Esophagus squamous epithelium (tissue), 5 donors: ENCODE measurements around the gene TBC1D23. TPM values are rescaled to one million over a fixed set of nuclear protein-coding genes. Genes with fewer than 3 reads are reported as not detected.
"Not testable (repeated sequence)": the region's sequence is repeated elsewhere in the genome, so short reads cannot be mapped to it uniquely, and the experiment has no call there.

Source experiments
- DNase-seq: peaks from one replicate; lab custom pipeline; 2025; lab: John Stamatoyannopoulos, UW
- H3K27ac ChIP-seq, 4 donors: fragments of 200-600 bp; sonication (generic); one replicate each; pipeline ENCODE4 v1.5.1; 2016 to 2019; ENCODE audit warnings: mild to moderate bottlenecking in 1 of 4
- H3K27me3 ChIP-seq, 4 donors: fragments of 200-600 bp; sonication (generic); 1 replicate in 3 of 4; 2 replicates in 1 of 4; pipeline versions ENCODE4 v1.5.1 to v1.6.0; 2017 to 2021; ENCODE audit warnings: antibody characterized with exemption in 1 of 4
- H3K36me3 ChIP-seq, 3 donors: fragments of 200-600 bp; sonication (generic); one replicate each; pipeline ENCODE4 v1.5.1; 2016 to 2019
- H3K4me1 ChIP-seq, 3 donors: fragments of 200-600 bp; sonication (generic); one replicate each; pipeline ENCODE4 v1.5.1; 2017 to 2019
- H3K4me3 ChIP-seq, 4 donors: fragments of 200-600 bp; sonication (generic); 1 replicate in 3 of 4; 2 replicates in 1 of 4; pipeline ENCODE4 v1.5.1; 2016 to 2019; ENCODE audit warnings: mild to moderate bottlenecking in 2 of 4, moderate library complexity in 1 of 4
- H3K9me3 ChIP-seq, 3 donors: fragments of 200-600 bp; sonication (generic); one replicate each; pipeline ENCODE4 v1.5.1; 2016 to 2019
- CTCF ChIP-seq, 6 experiments: fragments of 450-650 bp in 4 of 6; fragments of 200-600 bp in 2 of 6; sonication (generic) in 2 of 6; IDR thresholded peaks; one replicate each; pipeline ENCODE4 v1.5.1; 2016 to 2019; ENCODE audit warnings: antibody characterized with exemption in 6 of 6, mild to moderate bottlenecking in 4 of 6, moderate library complexity in 4 of 6
- POLR2A ChIP-seq, 4 donors: fragments of 450-650 bp; IDR thresholded peaks; one replicate each; pipeline ENCODE4 v1.6.1; 2017; ENCODE audit warnings: antibody characterized with exemption in 4 of 4, mild to moderate bottlenecking in 4 of 4, moderate library complexity in 3 of 4
- WGBS, 2 donors: methylation state at CpG; one replicate each; pipeline ENCODE4 v1.1.5; 2018; 5-methylcytosine and 5-hydroxymethylcytosine counted together
- intact Hi-C: fragments of 100-400 bp; cut with DNase I; formaldehyde crosslinking; loops from one replicate; pipeline ENCODE4 v1.15.0; 2022
- total RNA-seq, 4 donors: library from RNA; depleted of rRNA; stranded (reverse); fragments of >200 nt; gene quantifications; one replicate each; pipeline ENCODE4 v1.1.0, GENCODE V29; 2016
- donor health status: DM: yes; HTN: yes; CAD: no.

The TBC1D23 gene
- total RNA-seq, 4 donors from 2014 or later = 16.3 to 40.0 (median 32.1) TPM

DNA sequence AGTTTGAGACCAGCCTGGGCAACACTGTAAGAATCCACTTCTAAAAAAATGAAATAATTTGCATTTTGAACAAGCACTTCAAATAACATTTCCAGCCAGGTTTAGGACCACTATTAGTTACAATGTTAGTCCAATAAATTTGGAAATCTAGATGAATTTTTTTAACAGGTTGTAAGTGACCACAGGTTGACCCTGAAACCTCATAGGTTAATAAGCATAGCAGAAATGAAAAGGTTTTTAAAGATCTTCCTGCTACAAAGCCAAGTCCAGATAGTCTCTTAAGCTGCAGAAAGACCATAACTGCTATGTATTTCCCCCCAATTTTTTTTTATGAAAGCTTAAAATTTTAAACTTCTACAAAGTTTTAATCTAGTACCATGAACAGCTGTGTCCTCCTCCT, 72.3 kb downstream of the TBC1D23 start:
- H3K27ac ChIP-seq = no peak overlapping the region
- H3K9me3 ChIP-seq = no peaks in the 10 kb centered on the region
- TF ChIP-seq CTCF (IDR thresholded peaks at IDR 0.05) (no peak), POLR2A (IDR thresholded peaks at IDR 0.05) (no peak)
- no peaks in the 10 kb centered on the region for H3K36me3 ChIP-seq
- intact Hi-C loops = no loop called here
- no peak overlapping the region for H3K4me3 ChIP-seq
- no peak for DNase-seq
- H3K27me3 ChIP-seq = no peaks in the 10 kb centered on the region
- H3K4me1 ChIP-seq = peaks cover 0 to 22% (median 11%) of the 10 kb centered on the region in 3 donors

DNA sequence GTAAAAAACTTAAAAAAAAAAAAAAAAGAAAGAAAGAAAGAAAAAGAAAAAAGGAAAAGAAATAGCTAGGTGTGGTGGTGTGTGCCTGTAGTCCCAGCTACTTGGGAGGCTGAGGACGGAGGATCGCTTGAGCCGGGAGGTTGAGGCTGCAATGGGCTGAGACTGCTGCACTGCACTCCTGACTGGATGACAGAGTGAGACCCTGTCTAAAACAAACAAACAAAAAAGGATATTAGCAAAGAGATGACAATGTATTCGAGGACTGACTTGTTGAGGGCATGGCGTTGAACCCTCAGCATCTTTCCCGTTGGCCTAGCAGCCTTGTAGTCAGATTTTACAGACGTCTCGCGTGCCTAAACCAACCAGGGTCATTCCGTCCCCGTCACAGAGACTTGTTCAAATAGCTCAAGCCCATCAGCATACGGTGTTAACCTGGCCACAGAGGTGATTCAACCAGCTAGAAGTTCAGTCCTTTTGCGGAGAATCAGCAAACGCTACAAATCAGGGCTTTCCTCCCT, 73.2 kb downstream of the TBC1D23 start:
- H3K4me1 ChIP-seq = peaks cover 0 to 22% (median 11%) of the 10 kb centered on the region in 3 donors
- TF ChIP-seq CTCF (IDR thresholded peaks at IDR 0.05) (no peak), POLR2A (IDR thresholded peaks at IDR 0.05) (no peak)
- peak overlapping the region; percentile 55 to 90 (median 78) for H3K4me3 ChIP-seq
- peak overlapping the region; percentile 75 to 92 (median 86) for H3K27ac ChIP-seq
- DNase-seq = no peak
- WGBS, 2 donors = 36 to 43% methylated on average over 13 to 14 of the region's 14 CpGs
- no peaks in the 10 kb centered on the region for H3K27me3 ChIP-seq
- intact Hi-C loops = no loop called here
- no peaks in the 10 kb centered on the region for H3K9me3 ChIP-seq
- peaks cover 0 to 9% (median 0%) of the 10 kb centered on the region in 3 donors for H3K36me3 ChIP-seq

- peaks cover 0 to 16% (median 2%) of the 10 kb centered on the region in 3 donors for H3K36me3 ChIP-seq
- no peaks in the 10 kb centered on the region for H3K9me3 ChIP-seq
- TF ChIP-seq POLR2A (IDR thresholded peaks at IDR 0.05) (peak in 2 of 4 donors; percentile 38 to 60), CTCF (IDR thresholded peaks at IDR 0.05) (peak in 1 of 6 experiments; percentile 18)
- WGBS, 2 donors = 0% methylated on average over 9 to 32 of the region's 77 CpGs
- peak within 1 kb of the TSS; percentile 55 to 90 (median 78) for H3K4me3 ChIP-seq
- intact Hi-C loops = no loop called here
- H3K27me3 ChIP-seq = no peaks in the 10 kb centered on the region
- peak within 1 kb of the TSS; percentile 75 to 92 (median 86) for H3K27ac ChIP-seq
- peak; percentile 39 for DNase-seq
- peaks cover 0 to 22% (median 11%) of the 10 kb centered on the region in 3 donors for H3K4me1 ChIP-seq
Observed at GRCh38 chr3:100334488-100335351, 73.9 kb downstream of the TBC1D23 start, which contains the start of gene NIT2. TSS of gene NIT2 (plus strand) at chr3:100334757. CDS start at chr3:100334792, 35 bp downstream.

- no peaks in the 10 kb centered on the region for H3K9me3 ChIP-seq
- H3K4me3 ChIP-seq = peak overlapping the region; percentile 55 to 90 (median 78)
- peaks cover 0 to 23% (median 5%) of the 10 kb centered on the region in 3 donors for H3K36me3 ChIP-seq
- H3K27me3 ChIP-seq = no peaks in the 10 kb centered on the region
- peaks cover 0 to 22% (median 11%) of the 10 kb centered on the region in 3 donors for H3K4me1 ChIP-seq
- no peak for DNase-seq
- TF ChIP-seq CTCF (IDR thresholded peaks at IDR 0.05) (no peak), POLR2A (IDR thresholded peaks at IDR 0.05) (no peak)
- intact Hi-C loops = no loop called here
- H3K27ac ChIP-seq = peak overlapping the region; percentile 75 to 92 (median 86)
- WGBS, 2 donors = 43 to 46% methylated on average over 6 to 13 of the region's 14 CpGs
Observed at GRCh38 chr3:100335434-100335833, 74.6 kb downstream of the TBC1D23 start.

GRCh38 chr3:100336229-100336628, 75.4 kb downstream of the TBC1D23 start:
- Histone ChIP-seq H3K27ac (peak overlapping the region in 1 of 4 donors; percentile 92), H3K4me1 (peaks cover 0 to 22% (median 11%) of the 10 kb centered on the region in 3 donors), H3K36me3 (peaks cover 0 to 31% (median 5%) of the 10 kb centered on the region in 3 donors)
- intact Hi-C loops, DNase-seq, H3K4me3 ChIP-seq, H3K27me3 ChIP-seq, H3K9me3 ChIP-seq: not testable (repeated sequence)
- WGBS, 2 donors = 89 to 90% methylated on average over 10 of the region's 10 CpGs
